Measurements from ENCODE around the gene FADS6.

Gene FADS6, protein sequence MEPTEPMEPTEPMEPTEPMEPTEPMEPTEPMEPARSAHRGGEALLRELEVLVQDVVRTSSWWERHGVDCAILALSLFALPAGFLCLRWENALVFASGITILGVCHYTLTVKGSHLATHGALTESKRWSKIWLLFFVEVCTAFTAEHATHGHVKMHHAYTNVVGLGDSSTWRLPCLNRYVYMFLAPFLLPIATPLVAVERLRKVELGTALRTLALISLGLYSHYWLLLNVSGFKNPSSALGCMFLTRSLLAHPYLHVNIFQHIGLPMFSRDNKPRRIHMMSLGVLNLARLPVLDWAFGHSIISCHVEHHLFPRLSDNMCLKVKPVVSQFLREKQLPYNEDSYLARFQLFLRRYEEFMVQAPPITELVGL

DNA sequence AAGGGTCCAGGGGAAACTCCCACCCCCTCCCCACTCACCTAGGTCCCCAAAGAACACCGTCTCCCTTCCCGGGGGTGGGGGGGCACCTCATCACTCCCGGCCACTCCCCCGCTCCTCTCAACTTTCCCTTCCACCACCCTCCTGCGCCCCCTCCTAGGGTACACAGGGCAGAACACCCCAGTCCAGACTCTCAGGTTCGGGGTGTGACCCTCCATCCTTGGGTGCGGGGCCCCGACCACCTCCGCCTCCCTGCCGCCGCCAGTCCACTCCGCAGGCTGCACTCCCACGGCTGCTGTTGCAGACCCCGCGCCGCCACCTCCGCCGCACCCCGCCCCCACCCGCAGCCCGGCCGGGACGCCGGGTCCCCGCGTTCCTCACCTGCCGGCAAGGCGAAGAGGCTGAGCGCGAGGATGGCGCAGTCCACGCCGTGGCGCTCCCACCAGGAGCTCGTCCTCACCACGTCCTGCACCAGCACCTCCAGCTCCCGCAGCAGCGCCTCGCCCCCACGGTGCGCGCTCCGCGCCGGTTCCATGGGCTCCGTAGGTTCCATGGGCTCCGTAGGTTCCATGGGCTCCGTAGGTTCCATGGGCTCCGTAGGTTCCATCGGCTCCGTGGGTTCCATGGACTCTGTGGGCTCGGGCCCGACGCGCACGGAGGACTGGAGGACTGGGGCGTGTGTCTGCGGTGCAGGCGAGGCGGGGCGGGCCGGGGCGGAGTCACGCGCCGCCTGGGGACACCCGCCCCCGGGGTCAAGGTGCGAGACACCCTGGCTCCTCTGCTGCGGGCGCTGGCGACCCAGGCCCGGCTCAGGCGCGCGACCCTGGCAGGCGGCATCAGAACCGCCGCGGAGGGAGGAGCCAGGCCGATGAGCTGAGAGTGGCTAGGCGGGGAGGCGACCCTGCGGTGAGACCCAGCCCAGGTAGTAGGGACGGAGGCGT, at the start of gene FADS6:
FADS6 (minus strand) TSS at position 660 of the 938 bp plus-strand sequence; CDS start at position 622, 38 bp downstream.
- no peak for DNase-seq

DNA sequence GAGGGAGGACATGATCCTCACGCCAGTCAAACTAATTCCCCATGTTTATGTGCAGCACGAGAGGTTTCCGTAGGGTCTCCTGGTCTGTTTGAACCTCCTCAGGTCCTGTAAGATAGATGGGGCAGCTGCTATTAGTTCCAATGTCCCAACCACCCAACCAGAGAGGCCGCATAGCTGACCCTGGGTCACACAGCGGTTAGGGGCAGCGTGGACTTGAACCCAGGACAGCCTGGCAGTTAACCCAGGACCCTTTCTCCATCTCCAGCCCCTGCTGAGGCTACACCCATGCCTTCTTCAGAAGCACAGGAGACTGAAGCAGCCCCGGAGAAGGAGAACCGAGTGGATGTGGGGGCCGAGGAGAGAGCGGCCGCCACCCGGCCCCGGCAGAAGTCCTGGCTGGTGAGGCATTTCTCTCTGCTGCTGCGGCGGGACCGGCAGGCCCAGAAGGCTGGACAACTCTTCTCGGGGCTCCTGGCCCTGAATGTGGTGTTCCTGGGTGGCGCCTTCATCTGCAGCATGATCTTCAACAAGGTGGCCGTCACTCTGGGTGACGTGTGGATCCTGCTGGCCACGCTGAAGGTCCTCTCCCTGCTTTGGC, 47.8 kb upstream of the FADS6 start:
- no peak for DNase-seq

GRCh38 chr17:74939534-74939933, 46.1 kb upstream of the FADS6 start:
- DNase-seq: no peak

- DNase-seq: no peak
These were observed 44.9 kb upstream of the FADS6 start for GRCh38 chr17:74938194-74938950.

DNA sequence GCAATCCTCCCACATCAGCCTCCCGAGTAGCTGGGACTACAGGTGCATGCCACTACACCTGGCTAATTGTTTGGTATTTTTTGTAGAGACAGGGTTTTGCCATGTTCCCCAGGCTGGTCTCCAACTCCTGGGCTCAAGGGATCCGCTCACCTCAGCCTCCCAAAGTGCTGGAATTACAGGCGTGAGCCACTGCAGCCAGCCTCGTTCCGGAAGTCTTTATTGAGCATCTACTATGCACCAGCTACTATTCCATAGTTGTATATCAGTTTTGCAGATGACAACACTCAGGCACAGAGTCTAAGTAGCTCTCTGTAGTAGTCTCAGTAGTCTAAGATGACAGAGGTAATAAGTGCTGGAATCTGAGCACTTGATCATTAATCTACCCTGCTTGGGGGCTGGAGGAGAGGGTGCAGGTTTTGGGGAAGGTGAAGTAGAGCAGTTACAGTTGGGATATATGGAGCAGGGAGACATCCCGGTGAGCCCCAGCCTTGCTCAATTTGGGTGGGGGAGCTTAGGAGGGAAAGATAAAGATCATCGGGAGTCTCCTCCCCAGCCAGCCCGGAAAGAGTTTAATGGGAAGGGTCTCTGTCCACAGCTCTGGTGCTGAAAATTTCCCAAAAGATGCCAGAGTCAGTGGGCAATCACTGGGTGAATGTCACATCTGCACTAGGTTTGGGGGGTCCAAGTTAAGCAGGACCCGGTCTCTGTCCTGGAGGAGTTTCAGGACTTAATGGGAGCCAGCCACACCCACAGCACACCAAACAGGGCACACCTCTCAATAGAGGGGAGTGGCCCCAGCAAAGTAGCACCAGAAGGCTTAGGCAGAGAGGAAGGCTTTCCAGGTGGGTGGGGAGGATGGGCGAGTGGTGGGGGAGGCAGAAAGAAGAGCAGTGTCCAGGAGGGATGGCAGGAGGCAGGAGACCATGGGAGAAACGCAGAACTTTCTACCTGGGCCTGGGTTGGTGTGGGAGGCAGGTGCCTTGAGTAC, 43.9 kb upstream of the FADS6 start:
- DNase-seq: no peak

- no peak for DNase-seq
These were observed 43.0 kb upstream of the FADS6 start for GRCh38 chr17:74936470-74936799.

DNA sequence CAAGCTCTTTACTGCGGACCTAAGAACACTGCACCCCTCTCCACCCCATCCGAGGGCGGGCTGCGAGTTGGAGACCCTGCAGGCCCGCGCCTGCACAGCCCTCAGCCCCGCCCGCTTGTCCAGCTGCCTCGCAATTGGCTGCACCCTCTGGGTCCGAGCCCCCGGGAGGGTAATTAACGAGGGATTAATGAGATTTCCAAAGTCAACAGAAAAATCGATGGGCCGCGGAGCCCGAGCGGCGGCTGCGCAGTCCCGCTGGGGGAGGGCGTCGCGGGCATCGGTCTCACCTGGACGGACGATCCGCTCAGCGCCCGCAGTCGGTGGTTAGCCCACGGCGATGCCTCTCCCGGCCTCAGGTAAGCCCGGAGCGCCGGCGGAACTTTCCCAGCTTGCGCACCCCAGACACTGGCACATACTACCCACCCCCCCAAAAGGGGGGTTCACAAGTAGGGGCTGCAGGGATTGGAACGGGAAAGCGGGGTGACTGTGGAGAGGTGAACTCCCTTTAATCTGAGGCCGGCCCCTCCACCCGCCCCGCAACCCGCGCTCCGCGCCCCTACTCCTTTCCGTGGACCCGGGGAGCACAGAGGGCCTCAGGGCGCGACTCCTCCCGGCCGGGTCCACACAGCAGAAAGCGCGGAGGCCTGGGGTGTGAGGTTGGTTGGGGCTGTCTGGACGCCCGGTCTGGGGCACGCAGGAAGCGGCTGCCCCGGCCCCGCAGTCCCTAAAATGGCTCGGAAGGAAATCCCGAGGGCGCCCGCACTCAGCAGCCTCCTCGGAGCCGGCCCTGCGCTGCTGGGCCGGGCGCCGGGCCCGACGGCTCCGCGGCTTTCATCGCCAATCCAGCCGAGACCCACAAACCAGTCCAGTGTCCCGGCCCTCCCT, 42.4 kb upstream of the FADS6 start, which contains the start of gene OTOP3:
OTOP3 (plus strand) TSS at position 314 of the 885 bp plus-strand sequence; CDS start at position 338, 24 bp downstream.
- DNase-seq: no peak

- no peak for DNase-seq
These were observed 41.6 kb upstream of the FADS6 start for GRCh38 chr17:74935048-74935447.

DNA sequence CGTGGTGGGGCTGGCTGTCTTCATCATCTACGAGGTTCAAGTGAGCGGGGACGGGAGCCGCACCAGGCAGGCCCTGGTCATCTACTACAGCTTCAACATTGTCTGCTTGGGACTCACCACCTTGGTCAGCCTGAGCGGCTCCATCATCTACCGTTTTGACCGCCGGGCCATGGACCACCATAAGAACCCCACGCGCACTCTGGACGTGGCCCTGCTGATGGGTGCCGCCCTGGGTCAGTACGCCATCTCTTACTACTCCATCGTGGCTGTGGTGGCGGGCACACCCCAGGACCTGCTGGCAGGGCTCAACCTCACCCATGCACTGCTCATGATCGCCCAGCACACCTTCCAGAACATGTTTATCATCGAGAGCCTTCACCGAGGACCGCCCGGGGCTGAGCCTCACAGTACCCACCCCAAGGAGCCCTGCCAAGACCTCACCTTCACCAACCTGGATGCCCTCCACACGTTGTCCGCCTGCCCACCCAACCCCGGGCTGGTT, 37.2 kb upstream of the FADS6 start:
- DNase-seq: no peak

GRCh38 chr17:74928786-74929185, 35.4 kb upstream of the FADS6 start:
- no peak for DNase-seq

- no peak for DNase-seq
These were observed 31.8 kb upstream of the FADS6 start for GRCh38 chr17:74925242-74925641.

- DNase-seq: no peak
These were observed 31.0 kb upstream of the FADS6 start, which contains the start of gene OTOP2 for GRCh38 chr17:74924250-74924948. TSS of gene OTOP2 (plus strand) at chr17:74924273. CDS start at chr17:74924633, 360 bp downstream.

DNA sequence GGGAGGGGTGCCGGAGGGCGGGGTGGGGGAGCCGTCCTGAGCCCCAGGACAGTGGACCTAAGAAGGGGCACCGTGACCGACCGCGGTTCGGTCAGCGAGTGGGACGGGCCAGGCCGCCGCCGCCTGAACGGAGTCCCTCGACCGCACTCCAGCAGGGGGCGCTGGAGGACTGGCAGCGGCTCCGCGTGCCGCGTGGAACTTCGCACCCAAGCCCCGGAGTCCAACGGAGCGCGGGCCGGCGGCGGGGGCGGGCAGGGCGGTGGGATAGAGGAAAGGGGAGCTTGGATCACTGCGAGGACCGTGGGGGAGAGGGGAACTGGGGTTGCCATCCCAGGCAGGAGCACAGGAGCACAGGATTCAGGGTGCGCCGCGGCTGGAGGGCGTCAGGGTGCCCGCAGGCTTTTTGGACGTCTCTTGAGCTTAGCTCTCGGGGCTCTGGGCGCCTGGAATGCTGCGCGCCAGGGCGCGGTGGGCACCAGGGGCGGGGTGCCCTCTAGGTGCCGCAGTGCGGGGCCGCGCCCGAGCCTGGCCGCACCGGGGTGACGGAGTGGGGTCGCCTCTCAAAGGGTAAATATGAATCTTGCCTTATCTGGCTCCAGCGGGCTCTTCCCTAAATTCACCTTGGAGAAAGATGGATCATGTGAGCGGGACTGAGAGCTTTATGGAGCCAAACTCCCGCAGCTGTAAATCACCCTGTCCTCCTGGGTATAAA, 30.3 kb upstream of the FADS6 start:
- peak; percentile 71 for DNase-seq

DNA sequence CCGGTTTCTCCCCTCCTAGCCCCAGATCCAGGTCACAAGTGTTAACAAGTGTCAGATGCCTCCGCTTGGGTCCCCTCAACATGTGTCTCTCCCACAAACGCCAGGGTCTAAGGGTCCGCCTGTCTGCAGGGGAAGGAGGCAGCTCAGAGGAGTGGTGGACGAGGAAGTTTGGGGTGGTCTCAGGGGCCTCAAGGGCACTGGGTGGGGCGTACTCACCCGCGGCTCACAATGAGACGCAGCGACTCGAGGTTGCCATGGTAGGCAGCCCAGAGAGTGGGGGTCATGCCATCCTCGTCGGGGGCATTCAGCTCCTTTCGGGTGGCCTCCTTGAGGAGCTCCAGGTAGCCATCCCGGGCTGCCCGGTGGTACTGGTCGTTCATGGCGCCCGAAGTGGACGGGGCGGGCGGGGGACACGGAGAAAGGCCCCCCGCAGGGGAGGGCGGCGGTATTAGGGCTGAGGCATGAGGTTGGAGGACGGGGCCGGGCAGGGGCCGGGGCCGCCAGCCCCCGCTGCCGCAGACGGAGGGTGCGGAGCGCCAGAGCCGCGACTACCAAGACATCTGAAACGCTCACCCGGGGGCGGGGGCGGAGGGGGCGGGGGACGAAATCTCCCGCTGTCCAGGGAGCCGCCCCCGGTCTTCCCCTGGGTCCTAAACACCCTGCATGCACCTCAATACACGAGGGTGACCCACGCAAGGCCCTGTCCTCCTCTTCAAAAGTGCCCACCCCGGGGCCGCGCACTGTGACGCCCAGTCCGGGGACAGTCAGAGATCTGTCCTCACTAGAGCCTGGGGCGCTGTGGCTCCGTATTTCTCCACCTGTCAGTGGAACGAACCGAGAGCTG, 29.5 kb upstream of the FADS6 start, which contains the start of gene USH1G:
USH1G (minus strand) TSS at position 562 of the 844 bp plus-strand sequence; CDS start at position 380, 182 bp downstream.
- DNase-seq: no peak

DNA sequence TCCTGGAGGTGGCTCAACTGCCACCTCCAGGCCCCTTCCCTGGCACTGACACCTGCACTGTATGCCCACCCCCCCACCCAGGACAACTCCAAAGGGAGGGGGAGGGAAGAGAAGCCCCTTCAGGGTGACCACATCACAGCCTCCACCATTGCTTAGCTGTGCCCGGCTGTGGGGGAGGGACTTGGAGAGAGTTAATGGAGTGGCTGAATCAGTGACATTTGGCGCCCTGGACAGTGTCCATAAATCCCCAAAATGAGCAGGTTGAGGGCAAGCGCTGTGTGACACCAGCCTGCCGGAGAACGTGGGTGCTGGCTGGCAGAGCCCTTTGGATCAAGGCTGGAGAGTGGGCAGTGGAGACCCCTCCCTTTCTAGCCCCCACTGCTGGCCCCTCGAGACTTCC, 28.7 kb upstream of the FADS6 start:
- no peak for DNase-seq

DNA sequence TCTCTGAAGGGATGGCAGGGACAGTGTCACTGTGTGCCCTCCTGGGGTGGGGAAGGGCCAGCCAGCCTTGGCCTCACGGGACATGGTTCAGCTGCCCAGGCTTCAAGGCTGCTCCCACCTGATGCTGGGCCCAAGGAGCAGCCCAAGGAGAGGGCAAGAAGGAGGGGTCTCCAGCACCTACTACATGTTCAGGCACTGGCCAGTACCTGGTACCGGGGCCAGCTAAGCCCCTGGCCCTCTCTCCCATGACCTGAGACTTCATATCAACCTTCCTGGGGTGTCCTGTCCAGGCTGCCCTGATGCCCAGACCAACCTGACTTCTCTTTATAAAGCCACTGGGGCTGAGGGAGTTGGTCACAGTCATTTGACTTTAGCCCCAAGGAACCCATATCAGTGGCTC, 28.3 kb upstream of the FADS6 start:
- DNase-seq: no peak

GRCh38 chr17:74921026-74921681, 27.7 kb upstream of the FADS6 start:
- no peak for DNase-seq

Measured in activated CD4-positive, alpha-beta T cell treated with anti-CD3 and anti-CD28 coated beads, Interleukin-2, amount 50 U/mL, for 1 hour (primary cell).